ENCODE measurements around the gene TCHP. TPM values are rescaled to one million over a fixed set of nuclear protein-coding genes. Genes with fewer than 3 reads are reported as not detected.

TCHP gene
- total and polyA plus RNA-seq, 2 experiments from 2014 or later: 3.1 to 6.2 TPM

GRCh38 chr12:109912855-109913321, 12.8 kb downstream of the TCHP start:
- peaks cover 4% of the 10 kb centered on the region for H4K20me1 ChIP-seq (replicated peaks; ENCODE audit: insufficient read depth)
- H3K4me1 Mint-ChIP-seq: peaks cover 14% of the 10 kb centered on the region
- H3K4me2 ChIP-seq: no peak overlapping the region
- no peaks in the 10 kb centered on the region for H3K9me2 ChIP-seq (ENCODE audit: insufficient read depth)
- peaks cover 44% of the 10 kb centered on the region for H3K36me3 Mint-ChIP-seq (ENCODE audit: low read depth)
- TF ChIP-seq EZH2phosphoT487 (IDR thresholded peaks at IDR 0.05; ENCODE audit: unreplicated experiment) (no peak), ZNF331 (CRISPR knock-in tag; IDR thresholded peaks at IDR 0.05; ENCODE audit: low read depth) (no peak), JUNB (IDR thresholded peaks at IDR 0.05; ENCODE audit: unreplicated experiment) (no peak), POLR2AphosphoS5 (IDR thresholded peaks at IDR 0.05; ENCODE audit: low read depth) (no peak), CREB1 (CRISPR knock-in tag; IDR thresholded peaks at IDR 0.05; ENCODE audit: low read depth) (no peak), ZNF462 (CRISPR knock-in tag; IDR thresholded peaks at IDR 0.05) (no peak), NANOG (IDR thresholded peaks at IDR 0.05; ENCODE audit: borderline replicate concordance) (no peak), EZH2 (IDR thresholded peaks at IDR 0.05; ENCODE audit: low read depth, unreplicated experiment) (no peak), ZNF114 (CRISPR knock-in tag; IDR thresholded peaks at IDR 0.05) (no peak), STAT1 (IDR thresholded peaks at IDR 0.05; ENCODE audit: unreplicated experiment) (no peak)
- TF ChIP-seq, protein P1, sequence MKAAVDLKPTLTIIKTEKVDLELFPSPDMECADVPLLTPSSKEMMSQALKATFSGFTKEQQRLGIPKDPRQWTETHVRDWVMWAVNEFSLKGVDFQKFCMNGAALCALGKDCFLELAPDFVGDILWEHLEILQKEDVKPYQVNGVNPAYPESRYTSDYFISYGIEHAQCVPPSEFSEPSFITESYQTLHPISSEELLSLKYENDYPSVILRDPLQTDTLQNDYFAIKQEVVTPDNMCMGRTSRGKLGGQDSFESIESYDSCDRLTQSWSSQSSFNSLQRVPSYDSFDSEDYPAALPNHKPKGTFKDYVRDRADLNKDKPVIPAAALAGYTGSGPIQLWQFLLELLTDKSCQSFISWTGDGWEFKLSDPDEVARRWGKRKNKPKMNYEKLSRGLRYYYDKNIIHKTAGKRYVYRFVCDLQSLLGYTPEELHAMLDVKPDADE (IDR thresholded peaks at IDR 0.05): no peak
- TF ChIP-seq, protein P2, sequence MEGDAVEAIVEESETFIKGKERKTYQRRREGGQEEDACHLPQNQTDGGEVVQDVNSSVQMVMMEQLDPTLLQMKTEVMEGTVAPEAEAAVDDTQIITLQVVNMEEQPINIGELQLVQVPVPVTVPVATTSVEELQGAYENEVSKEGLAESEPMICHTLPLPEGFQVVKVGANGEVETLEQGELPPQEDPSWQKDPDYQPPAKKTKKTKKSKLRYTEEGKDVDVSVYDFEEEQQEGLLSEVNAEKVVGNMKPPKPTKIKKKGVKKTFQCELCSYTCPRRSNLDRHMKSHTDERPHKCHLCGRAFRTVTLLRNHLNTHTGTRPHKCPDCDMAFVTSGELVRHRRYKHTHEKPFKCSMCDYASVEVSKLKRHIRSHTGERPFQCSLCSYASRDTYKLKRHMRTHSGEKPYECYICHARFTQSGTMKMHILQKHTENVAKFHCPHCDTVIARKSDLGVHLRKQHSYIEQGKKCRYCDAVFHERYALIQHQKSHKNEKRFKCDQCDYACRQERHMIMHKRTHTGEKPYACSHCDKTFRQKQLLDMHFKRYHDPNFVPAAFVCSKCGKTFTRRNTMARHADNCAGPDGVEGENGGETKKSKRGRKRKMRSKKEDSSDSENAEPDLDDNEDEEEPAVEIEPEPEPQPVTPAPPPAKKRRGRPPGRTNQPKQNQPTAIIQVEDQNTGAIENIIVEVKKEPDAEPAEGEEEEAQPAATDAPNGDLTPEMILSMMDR (conservative IDR thresholded peaks at IDR 0.05; ENCODE audit: low read depth in 2 of 2): no peak
- TF ChIP-seq, protein P3, sequence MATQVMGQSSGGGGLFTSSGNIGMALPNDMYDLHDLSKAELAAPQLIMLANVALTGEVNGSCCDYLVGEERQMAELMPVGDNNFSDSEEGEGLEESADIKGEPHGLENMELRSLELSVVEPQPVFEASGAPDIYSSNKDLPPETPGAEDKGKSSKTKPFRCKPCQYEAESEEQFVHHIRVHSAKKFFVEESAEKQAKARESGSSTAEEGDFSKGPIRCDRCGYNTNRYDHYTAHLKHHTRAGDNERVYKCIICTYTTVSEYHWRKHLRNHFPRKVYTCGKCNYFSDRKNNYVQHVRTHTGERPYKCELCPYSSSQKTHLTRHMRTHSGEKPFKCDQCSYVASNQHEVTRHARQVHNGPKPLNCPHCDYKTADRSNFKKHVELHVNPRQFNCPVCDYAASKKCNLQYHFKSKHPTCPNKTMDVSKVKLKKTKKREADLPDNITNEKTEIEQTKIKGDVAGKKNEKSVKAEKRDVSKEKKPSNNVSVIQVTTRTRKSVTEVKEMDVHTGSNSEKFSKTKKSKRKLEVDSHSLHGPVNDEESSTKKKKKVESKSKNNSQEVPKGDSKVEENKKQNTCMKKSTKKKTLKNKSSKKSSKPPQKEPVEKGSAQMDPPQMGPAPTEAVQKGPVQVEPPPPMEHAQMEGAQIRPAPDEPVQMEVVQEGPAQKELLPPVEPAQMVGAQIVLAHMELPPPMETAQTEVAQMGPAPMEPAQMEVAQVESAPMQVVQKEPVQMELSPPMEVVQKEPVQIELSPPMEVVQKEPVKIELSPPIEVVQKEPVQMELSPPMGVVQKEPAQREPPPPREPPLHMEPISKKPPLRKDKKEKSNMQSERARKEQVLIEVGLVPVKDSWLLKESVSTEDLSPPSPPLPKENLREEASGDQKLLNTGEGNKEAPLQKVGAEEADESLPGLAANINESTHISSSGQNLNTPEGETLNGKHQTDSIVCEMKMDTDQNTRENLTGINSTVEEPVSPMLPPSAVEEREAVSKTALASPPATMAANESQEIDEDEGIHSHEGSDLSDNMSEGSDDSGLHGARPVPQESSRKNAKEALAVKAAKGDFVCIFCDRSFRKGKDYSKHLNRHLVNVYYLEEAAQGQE (IDR thresholded peaks at IDR 0.05; ENCODE audit: unreplicated experiment): no peak
- peaks cover 14% of the 10 kb centered on the region for H3K27me3 Mint-ChIP-seq (ENCODE audit: insufficient read depth, low read depth, poor library complexity)
- H3F3A ChIP-seq (replicated peaks; ENCODE audit: low read depth): 0 out of 2 replicates have a peak, but pooled peaks cover 8% of the 10 kb centered on the region
- no peak overlapping the region for H3K4me3 ChIP-seq
- no peaks in the 10 kb centered on the region for H3K79me2 ChIP-seq (replicated peaks; ENCODE audit: insufficient read depth)
- DNase-seq (ENCODE audit: low spot score): no peak
- H2AFZ ChIP-seq: no peak overlapping the region
- no peak overlapping the region for H3K27ac Mint-ChIP-seq
- H3K4me1 ChIP-seq (ENCODE audit: insufficient read depth): no peaks in the 10 kb centered on the region
- no peak overlapping the region for H3K4me3 Mint-ChIP-seq
- H3K36me3 ChIP-seq (ENCODE audit: insufficient read depth): no peaks in the 10 kb centered on the region
- no peak overlapping the region for H3K27ac ChIP-seq (ENCODE audit: low read depth)
- peaks cover 16% of the 10 kb centered on the region for H3K27me3 ChIP-seq (ENCODE audit: insufficient read depth)
- no peak for ATAC-seq
- H3K9me3 Mint-ChIP-seq: no peaks in the 10 kb centered on the region
